G401.6 (cell line): ENCODE results near the gene ATP6V1C2.
"Not testable (repeated sequence)": the region's sequence is repeated elsewhere in the genome, so short reads cannot be mapped to it uniquely, and the experiment has no call there.

Experiments
- FAIRE-seq: peaks from 2 replicates; lab custom pipeline; 2012; peaks lifted over from hg19 to GRCh38; lab: Jason Lieb, UNC

Gene ATP6V1C2

DNA sequence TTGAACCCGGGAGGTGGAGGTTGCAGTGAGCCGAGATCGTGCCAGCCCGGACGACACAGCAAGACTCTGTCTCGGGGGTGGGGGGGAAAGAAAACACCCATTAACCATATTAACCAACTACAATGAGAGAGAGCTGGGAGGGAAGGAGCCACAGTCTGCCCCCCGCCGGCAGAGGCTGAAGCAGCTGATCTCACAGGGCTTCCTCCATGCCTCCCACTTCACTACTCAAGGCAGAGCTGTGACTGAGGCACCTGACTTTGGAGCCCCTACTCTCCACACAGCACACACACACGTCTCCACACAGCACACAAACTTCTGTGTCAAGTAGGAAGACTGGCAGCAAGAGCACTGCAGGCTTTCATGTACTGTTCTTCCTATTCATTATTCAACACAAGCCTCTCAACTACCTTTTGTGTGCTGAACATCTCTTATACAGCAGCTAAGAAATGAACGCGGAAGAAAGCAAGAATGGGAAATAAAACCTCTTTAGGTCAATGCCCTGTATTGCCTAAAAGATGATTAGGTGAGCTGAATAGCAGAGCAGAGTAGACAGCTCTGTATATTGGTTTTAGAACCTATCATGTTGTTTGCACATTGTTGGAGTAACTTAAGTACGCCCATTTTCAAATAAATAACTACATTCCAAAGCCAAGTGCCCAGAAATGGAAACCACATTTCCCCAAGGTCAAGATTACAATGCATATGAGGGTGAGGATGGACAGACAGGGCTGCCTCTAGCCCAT, 65.0 kb downstream of the ATP6V1C2 start:
- FAIRE-seq: no peak

GRCh38 chr2:10787176-10787968, 65.9 kb downstream of the ATP6V1C2 start:
- FAIRE-seq: no peak

DNA sequence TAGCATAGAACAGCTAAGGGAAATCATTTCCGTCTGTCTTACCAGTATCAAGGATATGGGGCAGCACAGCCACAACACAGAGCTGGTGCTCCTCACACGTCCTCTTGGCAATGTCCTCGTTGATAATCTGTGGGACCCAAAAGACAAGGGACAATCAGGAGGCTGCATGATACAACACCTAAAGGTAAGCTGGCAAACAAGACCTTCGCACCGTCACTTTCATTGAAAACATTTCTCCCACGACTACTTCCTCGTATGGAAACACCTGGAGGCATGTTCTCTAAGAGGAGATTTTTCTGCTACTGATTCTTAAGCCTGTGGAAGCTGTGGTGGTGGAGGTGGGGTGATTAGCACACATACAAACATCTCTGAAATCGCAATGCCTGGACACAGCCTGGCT, 67.4 kb downstream of the ATP6V1C2 start:
- no peak for FAIRE-seq

DNA sequence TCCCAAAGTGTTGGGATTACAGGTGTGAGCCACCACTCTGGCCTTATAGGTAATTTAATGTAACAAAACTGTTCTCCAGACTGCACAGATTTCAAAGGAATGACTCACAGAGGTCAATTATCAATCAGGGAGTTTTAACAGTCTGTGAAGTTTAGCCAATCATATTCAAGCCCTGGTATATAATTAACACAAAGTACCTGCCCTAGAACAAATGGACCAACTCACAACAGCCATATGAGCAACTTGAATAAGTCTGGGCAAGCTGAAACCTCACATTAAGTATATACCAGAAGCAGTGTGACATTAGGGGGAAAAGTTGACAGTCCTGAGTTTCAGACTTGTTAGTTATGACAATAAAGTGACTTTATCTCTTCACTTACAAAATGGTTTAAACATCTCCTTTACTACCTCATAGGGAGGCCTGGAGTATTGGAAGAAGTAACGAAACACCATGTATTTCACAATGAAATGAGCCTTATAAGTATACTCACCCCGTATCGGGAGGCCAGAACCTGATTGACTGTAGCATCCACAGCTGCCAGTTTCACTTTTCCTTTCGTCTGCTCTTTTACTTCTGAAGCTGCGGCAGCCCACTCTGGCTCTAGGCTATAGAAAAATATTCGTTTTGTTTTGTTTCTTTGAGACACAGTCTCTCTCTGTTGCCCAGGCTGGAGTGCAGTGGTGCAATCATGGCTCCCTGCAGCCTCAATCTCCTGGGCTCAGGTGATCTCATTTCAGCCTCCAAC, 69.0 kb downstream of the ATP6V1C2 start:
- no peak for FAIRE-seq

GRCh38 chr2:10792001-10792634, 70.7 kb downstream of the ATP6V1C2 start:
- FAIRE-seq: no peak

GRCh38 chr2:10792660-10793400, 71.4 kb downstream of the ATP6V1C2 start:
- no peak for FAIRE-seq

- no peak for FAIRE-seq
Measured at GRCh38 chr2:10793816-10794215, 72.4 kb downstream of the ATP6V1C2 start.

- FAIRE-seq: no peak
Measured at GRCh38 chr2:10794876-10795275, 73.4 kb downstream of the ATP6V1C2 start.

DNA sequence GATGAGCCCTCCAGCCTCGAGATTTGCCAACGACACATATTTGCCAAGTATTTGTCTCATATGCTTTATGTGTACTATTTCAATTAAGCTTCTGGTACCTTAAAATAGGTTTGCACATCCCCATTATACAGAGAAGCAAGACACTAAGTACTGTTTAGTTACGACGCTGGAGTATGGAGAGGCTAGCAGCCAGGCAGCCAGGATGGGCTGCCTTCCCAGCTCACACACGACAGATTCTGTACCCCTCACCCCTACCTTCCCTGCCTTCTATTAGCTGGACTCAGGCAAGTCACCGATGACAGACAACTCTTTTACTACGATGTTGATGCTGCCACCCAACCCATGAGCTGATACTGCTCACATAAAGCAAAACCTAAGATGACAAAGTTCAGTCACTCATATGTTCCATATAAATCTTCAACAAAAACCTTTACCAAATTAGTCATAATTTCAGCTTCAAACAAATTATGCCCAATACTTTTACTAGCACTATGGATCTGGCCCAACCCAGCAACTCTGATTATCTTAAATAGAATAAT, 74.1 kb downstream of the ATP6V1C2 start:
- no peak for FAIRE-seq

DNA sequence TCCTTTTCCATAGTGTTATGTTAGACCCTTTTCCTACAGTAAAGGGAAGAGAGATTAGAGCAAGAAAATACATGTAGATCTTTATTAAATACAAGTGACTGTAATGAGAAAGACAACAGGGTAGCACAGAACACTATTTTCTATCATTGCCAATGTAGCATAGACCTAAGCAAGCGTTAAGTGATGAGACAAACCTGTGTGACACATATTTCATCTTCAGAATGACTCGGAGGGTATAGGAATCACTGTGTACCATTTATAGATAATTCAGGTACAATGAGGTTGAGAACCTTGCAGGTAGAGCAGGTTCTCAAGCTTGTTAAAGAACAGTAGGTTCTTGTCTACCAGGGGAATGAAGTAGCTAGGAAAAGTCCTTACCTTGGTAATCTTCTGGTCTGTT, 75.3 kb downstream of the ATP6V1C2 start:
- no peak for FAIRE-seq

DNA sequence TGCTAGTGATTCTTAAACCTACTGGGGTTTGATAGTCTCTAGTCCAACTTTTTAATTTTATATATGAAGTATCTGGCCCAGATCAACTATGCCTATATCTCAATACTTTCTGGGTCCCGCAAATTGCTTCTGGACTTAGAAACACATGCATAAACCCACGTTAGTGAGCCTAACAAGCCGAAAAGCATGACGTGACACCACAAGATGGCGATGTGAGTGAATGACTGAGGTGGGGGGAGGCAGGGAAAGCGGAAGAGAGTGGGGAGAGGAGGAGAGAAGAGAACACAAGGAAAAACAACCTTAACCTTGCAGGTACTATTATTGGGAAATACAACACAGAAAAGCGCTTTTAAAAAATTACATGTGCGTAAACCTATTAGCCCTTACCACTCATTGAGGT, 77.4 kb downstream of the ATP6V1C2 start:
- no peak for FAIRE-seq

DNA sequence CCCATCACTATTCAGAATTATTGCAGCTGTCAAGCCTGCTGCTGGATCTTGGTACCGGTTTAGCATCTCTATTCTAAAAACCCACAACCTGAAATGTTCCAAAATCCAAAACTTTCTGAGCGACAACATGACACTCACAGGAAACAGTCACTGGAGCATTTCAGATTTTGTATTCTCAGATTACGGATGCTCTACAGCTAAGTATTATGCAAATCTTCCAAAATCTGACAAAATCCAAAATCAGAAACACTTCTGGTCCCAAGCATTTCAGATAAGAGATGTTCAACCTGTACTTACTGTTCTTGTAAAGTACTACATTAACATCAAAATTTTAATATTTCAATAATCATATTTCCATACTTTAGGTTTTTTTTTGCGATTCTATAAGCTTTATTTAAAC, 78.7 kb downstream of the ATP6V1C2 start:
- no peak for FAIRE-seq

GRCh38 chr2:10802657-10803056, 81.2 kb downstream of the ATP6V1C2 start:
- FAIRE-seq: no peak

GRCh38 chr2:10805990-10806389, 84.6 kb downstream of the ATP6V1C2 start:
- FAIRE-seq: not testable (repeated sequence)

- no peak for FAIRE-seq
Measured at GRCh38 chr2:10806543-10806942, 85.1 kb downstream of the ATP6V1C2 start.

DNA sequence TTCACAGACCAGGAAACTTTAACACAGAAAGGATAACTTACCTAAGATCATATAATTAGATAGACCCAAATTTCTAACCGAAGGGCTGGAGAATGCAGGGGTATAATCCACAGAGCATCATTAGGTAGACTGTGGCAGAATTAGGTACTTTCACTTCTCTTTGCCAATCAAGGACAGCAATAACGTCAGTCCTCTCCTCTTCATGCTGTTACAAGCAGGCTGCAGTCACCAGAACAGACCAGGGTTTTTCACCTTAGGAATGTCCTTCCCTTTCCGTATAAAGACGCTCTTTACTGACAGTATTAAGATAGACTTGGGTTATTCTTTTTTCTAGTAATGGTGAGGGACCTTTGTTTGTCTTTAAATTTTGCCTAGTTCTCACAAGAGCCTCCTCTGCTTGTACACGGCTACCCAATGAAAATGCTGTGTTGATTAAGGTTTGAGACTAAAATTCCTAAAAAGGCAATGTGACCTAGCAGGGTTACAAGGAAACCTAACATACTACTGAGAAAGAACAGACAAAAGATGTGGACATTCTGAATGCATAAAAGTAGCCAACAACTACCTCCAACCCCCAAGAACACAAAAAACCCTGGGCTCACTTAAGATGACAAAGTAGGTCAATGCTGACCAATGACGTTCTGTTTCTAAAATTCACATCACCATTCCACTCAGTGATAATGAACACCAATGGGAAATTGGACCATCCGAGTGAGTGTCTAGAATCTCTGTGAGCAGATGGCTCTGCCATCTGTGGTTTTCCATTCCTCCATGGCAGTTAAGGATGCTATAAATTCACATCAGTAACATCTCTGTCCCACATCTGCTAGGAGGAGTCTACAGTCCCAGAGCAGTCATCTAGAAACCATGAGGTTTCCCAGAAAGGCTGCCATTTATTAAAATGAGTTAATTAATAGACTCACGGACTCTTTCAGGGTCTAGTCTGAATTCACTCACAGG, 89.1 kb downstream of the ATP6V1C2 start:
- no peak for FAIRE-seq

GRCh38 chr2:10811517-10811916, 90.1 kb downstream of the ATP6V1C2 start:
- FAIRE-seq: no peak

- FAIRE-seq: no peak
Measured at GRCh38 chr2:10812362-10813162, 91.1 kb downstream of the ATP6V1C2 start, which contains the start of gene PDIA6. TSS of gene PDIA6 (minus strand) at chr2:10812785. CDS start at chr2:10812696, 89 bp downstream.
